Stimulated activated CD4-positive, alpha-beta T cell treated with anti-CD3 and anti-CD28 coated beads, Interleukin-12 subunit alpha, Interleukin-12 subunit beta, amount 100 ng/mL, for 48 hours (primary cell): ENCODE results near the gene TMEM219.
A peak's percentile ranks its signal among the peaks of the same experiment; 100 is the strongest.

Source experiments
- DNase-seq, 3 donors: peaks; one replicate each; pipeline ENCODE4 v3.0.0-alpha.2; 2020; ENCODE audit warnings: low read depth in 2 of 3, low spot score in 1 of 3

The TMEM219 gene

GRCh38 chr16:29994600-29995323 is 32.9 kb downstream of the TMEM219 start:
- DNase-seq: peak; percentile 56 to 71 (median 70)

GRCh38 chr16:29995324-29995910 is 33.5 kb downstream of the TMEM219 start, which contains the start of gene HIRIP3:
TSS of gene HIRIP3 (minus strand) at chr16:29995617. CDS start at chr16:29995605, 12 bp downstream.
- DNase-seq: peak; percentile 77 to 83 (median 81)

GRCh38 chr16:29995911-29996765 is 34.3 kb downstream of the TMEM219 start, which contains the start of gene INO80E:
TSS of gene INO80E (plus strand) at chr16:29996241. CDS start at chr16:29996311, 70 bp downstream.
- peak; percentile 99 for DNase-seq

GRCh38 chr16:29996766-29997250 is 34.9 kb downstream of the TMEM219 start:
- DNase-seq: no peak

GRCh38 chr16:29999605-30000004 is 37.7 kb downstream of the TMEM219 start:
- DNase-seq: no peak

- DNase-seq: no peak
These were observed 39.1 kb downstream of the TMEM219 start for GRCh38 chr16:30000735-30001631.

GRCh38 chr16:30002614-30003346 is 40.9 kb downstream of the TMEM219 start:
- no peak for DNase-seq

- DNase-seq: no peak
These were observed 42.0 kb downstream of the TMEM219 start for GRCh38 chr16:30003670-30004423.

GRCh38 chr16:30004424-30004776 is 42.5 kb downstream of the TMEM219 start:
- no peak for DNase-seq

GRCh38 chr16:30004811-30005242 is 42.9 kb downstream of the TMEM219 start:
- no peak for DNase-seq

- no peak for DNase-seq
These were observed 43.6 kb downstream of the TMEM219 start for GRCh38 chr16:30005341-30006094.

- no peak for DNase-seq
These were observed 44.2 kb downstream of the TMEM219 start for GRCh38 chr16:30006095-30006473.

- no peak for DNase-seq
These were observed 44.9 kb downstream of the TMEM219 start for GRCh38 chr16:30006659-30007377.

GRCh38 chr16:30007378-30007895 is 45.6 kb downstream of the TMEM219 start:
- no peak for DNase-seq

GRCh38 chr16:30009085-30009862 is 47.4 kb downstream of the TMEM219 start:
- DNase-seq: no peak

GRCh38 chr16:30009990-30010843 is 48.3 kb downstream of the TMEM219 start:
- DNase-seq: no peak
